CD4-positive, alpha-beta T cell (primary cell): Measurements from ENCODE around the gene LAMA2. TPM values are rescaled to one million over a fixed set of nuclear protein-coding genes. Genes with fewer than 3 reads are reported as not detected.
A peak's percentile ranks its signal among the peaks of the same experiment; 100 is the strongest.

Experiments used
- ATAC-seq: fragments of 200-7000 bp; cut with Tn5 transposase; one replicate; pipeline ENCODE4 v1.10.0; 2022; ENCODE audit warnings: mild to moderate bottlenecking; ENCODE audit not compliant: poor library complexity
- CTCF ChIA-PET: fragments of 350-600 bp; sonication (Branson Sonifier 250); formaldehyde crosslinking; loops from one replicate; lab custom pipeline; 2021; ENCODE audit warnings: antibody characterized with exemption, inconsistent platforms; lab: Charles Lee
- POLR2A ChIA-PET: fragments of 350-600 bp; sonication (Branson Sonifier 250); formaldehyde crosslinking; loops from one replicate; lab custom pipeline; 2021; ENCODE audit warnings: antibody characterized with exemption, inconsistent platforms; lab: Charles Lee
- DNase-seq, 14 experiments: peaks; one replicate each; pipeline ENCODE4 v3.0.0-alpha.2; 2013 to 2020; ENCODE audit warnings: mixed read lengths in 2 of 14
- H3K27ac ChIP-seq, 2 donors: one replicate each; pipeline versions ENCODE4 v1.5.1 to v1.7.0; 2013; ENCODE audit warnings: low read length in 2 of 2, low read depth in 1 of 2, mild to moderate bottlenecking in 1 of 2
- H3K27me3 ChIP-seq, 2 experiments: 1 replicate in 1 of 2; 2 replicates in 1 of 2; pipeline versions ENCODE4 v1.6.1 to v1.7.0; 2013; ENCODE audit warnings: low read length in 2 of 2, control low read depth in 1 of 2, mild to moderate bottlenecking in 1 of 2, moderate library complexity in 1 of 2; ENCODE audit not compliant: insufficient read depth in 2 of 2, control insufficient read depth in 1 of 2
- H3K36me3 ChIP-seq: one replicate; pipeline ENCODE4 v1.6.1; 2013; ENCODE audit warnings: low read length, control low read depth; ENCODE audit not compliant: insufficient read depth
- H3K4me1 ChIP-seq: one replicate; pipeline ENCODE4 v1.6.1; 2013; ENCODE audit warnings: low read length, control low read depth; ENCODE audit not compliant: insufficient read depth
- H3K4me3 ChIP-seq: one replicate; pipeline ENCODE4 v1.5.1; 2013; ENCODE audit warnings: mild to moderate bottlenecking, low read length, moderate library complexity
- H3K9me3 ChIP-seq, 2 experiments: 1 replicate in 1 of 2; 2 replicates in 1 of 2; pipeline versions ENCODE4 v1.6.1 to v1.7.0; 2013; ENCODE audit warnings: low read length in 2 of 2, mild to moderate bottlenecking in 2 of 2, control low read depth in 1 of 2, moderate library complexity in 1 of 2; ENCODE audit not compliant: control insufficient read depth in 1 of 2, insufficient read depth in 1 of 2
- H3K27ac Mint-ChIP-seq: one replicate; pipeline ENCODE4 v1.8.0; 2020; ENCODE audit warnings: mixed read lengths
- H3K27me3 Mint-ChIP-seq: one replicate; pipeline ENCODE4 v1.8.0; 2021; ENCODE audit warnings: mixed read lengths
- H3K36me3 Mint-ChIP-seq: one replicate; pipeline ENCODE4 v1.8.0; 2021; ENCODE audit warnings: low read depth, mixed read lengths
- H3K4me1 Mint-ChIP-seq: one replicate; pipeline ENCODE4 v1.8.0; 2021; ENCODE audit warnings: low read depth, mixed read lengths
- H3K4me3 Mint-ChIP-seq: one replicate; pipeline ENCODE4 v1.8.0; 2020; ENCODE audit warnings: mild to moderate bottlenecking, mixed read lengths
- H3K9me3 Mint-ChIP-seq: one replicate; pipeline ENCODE4 v1.8.0; 2020; ENCODE audit warnings: mixed read lengths
- CTCF ChIP-seq: fragments of 200-600 bp; IDR thresholded peaks from one replicate; pipeline ENCODE4 v1.8.0; 2022; ENCODE audit warnings: antibody characterized with exemption, mild to moderate bottlenecking
- intact Hi-C, 2 experiments: fragments of 100-400 bp; cut with DNase I in 1 of 2; cut with micrococcal nuclease in 1 of 2; formaldehyde crosslinking; loops; one replicate each; pipeline versions ENCODE4 v1.15.1 to v1.9.0; 2023 to 2025; cut with DNase I, micrococcal nuclease
- total RNA-seq, 174 experiments: library from RNA in 2 of 174; stranded (reverse) in 2 of 174; gene quantifications; one replicate each; pipeline ENCODE4 v1.2.3 and lab custom pipeline; 2021 to 2026

LAMA2 gene
- total RNA-seq, 2 experiments from 2014 or later = 0.05 to 0.06 TPM

- no peaks in the 10 kb centered on the region for H3K27me3 ChIP-seq
- no peak overlapping the region for H3K27ac Mint-ChIP-seq
- no peaks in the 10 kb centered on the region for H3K36me3 Mint-ChIP-seq
- H3K27me3 Mint-ChIP-seq = peaks cover 5% of the 10 kb centered on the region
- H3K27ac ChIP-seq = no peak overlapping the region
- ChIA-PET CTCF (no interaction called here), POLR2A (no interaction called here)
- H3K9me3 ChIP-seq = no peaks in the 10 kb centered on the region
- no peak for TF ChIP-seq CTCF
- no peaks in the 10 kb centered on the region for H3K9me3 Mint-ChIP-seq
- no peaks in the 10 kb centered on the region for H3K4me1 Mint-ChIP-seq
- DNase-seq = no peak
- H3K36me3 ChIP-seq = no peaks in the 10 kb centered on the region
- ATAC-seq = no peak
- intact Hi-C loops = no loop called here
- no peak overlapping the region for H3K4me3 ChIP-seq
- H3K4me1 ChIP-seq = no peaks in the 10 kb centered on the region
- H3K4me3 Mint-ChIP-seq = no peak overlapping the region
These were observed 549.8 kb downstream of the LAMA2 start for GRCh38 chr6:129432738-129433137.

- intact Hi-C loops = no loop called here
- no peak overlapping the region for H3K4me3 ChIP-seq
- H3K4me1 ChIP-seq = no peaks in the 10 kb centered on the region
- H3K27ac ChIP-seq = no peak overlapping the region
- H3K9me3 Mint-ChIP-seq = no peaks in the 10 kb centered on the region
- H3K27me3 Mint-ChIP-seq = peaks cover 5% of the 10 kb centered on the region
- H3K27ac Mint-ChIP-seq = no peak overlapping the region
- H3K36me3 Mint-ChIP-seq = no peaks in the 10 kb centered on the region
- H3K9me3 ChIP-seq = no peaks in the 10 kb centered on the region
- DNase-seq = no peak
- no peak for TF ChIP-seq CTCF
- CTCF ChIA-PET = no interaction called here
- ATAC-seq = no peak
- POLR2A ChIA-PET = no interaction called here
- H3K4me3 Mint-ChIP-seq = no peak overlapping the region
- H3K4me1 Mint-ChIP-seq = no peaks in the 10 kb centered on the region
- no peaks in the 10 kb centered on the region for H3K36me3 ChIP-seq
- no peaks in the 10 kb centered on the region for H3K27me3 ChIP-seq
These were observed 551.2 kb downstream of the LAMA2 start for GRCh38 chr6:129434091-129434490.

GRCh38 chr6:129440691-129441090 lies 557.8 kb downstream of the LAMA2 start:
- no peaks in the 10 kb centered on the region for H3K27me3 Mint-ChIP-seq
- Histone ChIP-seq H3K27me3 (no peaks in the 10 kb centered on the region), H3K36me3 (no peaks in the 10 kb centered on the region), H3K27ac (no peak overlapping the region), H3K4me3 (no peak overlapping the region), H3K4me1 (no peaks in the 10 kb centered on the region), H3K9me3 (no peaks in the 10 kb centered on the region)
- ATAC-seq (no peak), DNase-seq (peak in 1 of 14 experiments; percentile 8)
- H3K9me3 Mint-ChIP-seq = no peaks in the 10 kb centered on the region
- peaks cover 12% of the 10 kb centered on the region for H3K4me1 Mint-ChIP-seq
- H3K27ac Mint-ChIP-seq = no peak overlapping the region
- ChIA-PET POLR2A (interaction anchor here (0.7 kb wide), 1 partner anchor 63 kb away, joined by 3 read pairs; no protein-coding TSS in a partner anchor), CTCF (no interaction called here)
- no peak for TF ChIP-seq CTCF
- no peak overlapping the region for H3K4me3 Mint-ChIP-seq
- no peaks in the 10 kb centered on the region for H3K36me3 Mint-ChIP-seq
- intact Hi-C loops = no loop called here
